Subcutaneous abdominal adipose tissue (tissue), 5 donors: ENCODE results near the gene GPR161.

Source experiments
- H3K27ac ChIP-seq: one replicate; pipeline ENCODE4 v1.7.0; 2013; ENCODE audit warnings: low read depth, mild to moderate bottlenecking, inconsistent platforms, low read length, moderate library complexity
- H3K27me3 ChIP-seq, 5 donors: one replicate each; pipeline ENCODE4 v1.7.0; 2013; ENCODE audit warnings: low read length in 5 of 5, inconsistent platforms in 1 of 5; ENCODE audit not compliant: control insufficient read depth in 5 of 5, insufficient read depth in 4 of 5
- H3K36me3 ChIP-seq, 5 donors: one replicate each; pipeline ENCODE4 v1.7.0; 2013; ENCODE audit warnings: low read length in 5 of 5; ENCODE audit not compliant: control insufficient read depth in 5 of 5, insufficient read depth in 5 of 5
- H3K4me1 ChIP-seq, 5 donors: one replicate each; pipeline ENCODE4 v1.7.0; 2013; ENCODE audit warnings: low read length in 5 of 5, mild to moderate bottlenecking in 3 of 5, moderate library complexity in 1 of 5; ENCODE audit not compliant: control insufficient read depth in 5 of 5, insufficient read depth in 5 of 5
- H3K4me3 ChIP-seq, 5 donors: one replicate each; pipeline ENCODE4 v1.7.0; 2013; ENCODE audit warnings: low read length in 5 of 5, low read depth in 1 of 5
- H3K9ac ChIP-seq, 5 donors: one replicate each; pipeline ENCODE4 v1.7.0; 2013; ENCODE audit warnings: low read length in 5 of 5, mild to moderate bottlenecking in 4 of 5, moderate library complexity in 3 of 5
- H3K9me3 ChIP-seq, 5 donors: one replicate each; pipeline ENCODE4 v1.7.0; 2013; ENCODE audit warnings: low read length in 5 of 5; ENCODE audit not compliant: control insufficient read depth in 5 of 5
- donor health status: healthy.
- donor health status: healthy.
- donor health status: healthy.
- donor health status: healthy.
- donor health status: healthy.

The GPR161 gene

GRCh38 chr1:168148916-168149315 is 12.2 kb upstream of the GPR161 start:
- Histone ChIP-seq H3K27me3 (no peaks in the 10 kb centered on the region), H3K27ac (no peak overlapping the region), H3K9me3 (no peaks in the 10 kb centered on the region), H3K4me3 (no peak overlapping the region), H3K4me1 (peaks cover 0 to 5% (median 4%) of the 10 kb centered on the region in 5 donors), H3K9ac (no peak overlapping the region), H3K36me3 (no peaks in the 10 kb centered on the region)

- Histone ChIP-seq H3K27ac (no peak overlapping the region), H3K36me3 (no peaks in the 10 kb centered on the region), H3K4me1 (peaks cover 0 to 5% (median 4%) of the 10 kb centered on the region in 5 donors), H3K27me3 (no peaks in the 10 kb centered on the region), H3K9ac (no peak overlapping the region), H3K9me3 (no peaks in the 10 kb centered on the region), H3K4me3 (no peak overlapping the region)
Measured at GRCh38 chr1:168146626-168147025, 9.9 kb upstream of the GPR161 start.

GRCh38 chr1:168146160-168146539 is 9.4 kb upstream of the GPR161 start:
- H3K9me3 ChIP-seq, result no peaks in the 10 kb centered on the region
- H3K36me3 ChIP-seq, result no peaks in the 10 kb centered on the region
- H3K9ac ChIP-seq, result no peak overlapping the region
- peaks cover 0 to 5% (median 4%) of the 10 kb centered on the region in 5 donors for H3K4me1 ChIP-seq
- H3K4me3 ChIP-seq, result no peak overlapping the region
- no peak overlapping the region for H3K27ac ChIP-seq
- H3K27me3 ChIP-seq, result no peaks in the 10 kb centered on the region

- Histone ChIP-seq H3K27me3 (no peaks in the 10 kb centered on the region), H3K4me3 (no peak overlapping the region), H3K9ac (peak overlapping the region in 2 of 5 donors; percentile 47), H3K27ac (no peak overlapping the region), H3K36me3 (no peaks in the 10 kb centered on the region), H3K4me1 (peaks cover 0 to 5% (median 4%) of the 10 kb centered on the region in 5 donors), H3K9me3 (no peaks in the 10 kb centered on the region)
Measured at GRCh38 chr1:168145184-168146159, 8.7 kb upstream of the GPR161 start.

GRCh38 chr1:168141871-168142385 is 5.2 kb upstream of the GPR161 start:
- H3K9ac ChIP-seq, result no peak overlapping the region
- H3K27me3 ChIP-seq, result no peaks in the 10 kb centered on the region
- no peaks in the 10 kb centered on the region for H3K9me3 ChIP-seq
- no peak overlapping the region for H3K27ac ChIP-seq
- peaks cover 0 to 13% (median 12%) of the 10 kb centered on the region in 5 donors for H3K4me1 ChIP-seq
- H3K4me3 ChIP-seq, result no peak overlapping the region
- H3K36me3 ChIP-seq, result no peaks in the 10 kb centered on the region

- Histone ChIP-seq H3K4me3 (no peak overlapping the region), H3K27me3 (peaks cover 0 to 17% (median 16%) of the 10 kb centered on the region in 5 donors), H3K4me1 (peaks cover 0 to 27% (median 20%) of the 10 kb centered on the region in 5 donors), H3K9me3 (no peaks in the 10 kb centered on the region), H3K27ac (no peak overlapping the region), H3K36me3 (no peaks in the 10 kb centered on the region), H3K9ac (no peak overlapping the region)
Measured at GRCh38 chr1:168139070-168139469, 2.3 kb upstream of the GPR161 start.

GRCh38 chr1:168138134-168138533 is 1.4 kb upstream of the GPR161 start:
- Histone ChIP-seq H3K9ac (no peak overlapping the region), H3K27ac (no peak overlapping the region), H3K27me3 (peaks cover 0 to 22% (median 17%) of the 10 kb centered on the region in 5 donors), H3K9me3 (no peaks in the 10 kb centered on the region), H3K4me1 (peaks cover 0 to 27% (median 20%) of the 10 kb centered on the region in 5 donors), H3K4me3 (no peak overlapping the region), H3K36me3 (no peaks in the 10 kb centered on the region)

- Histone ChIP-seq H3K36me3 (no peaks in the 10 kb centered on the region), H3K27me3 (peaks cover 0 to 22% (median 17%) of the 10 kb centered on the region in 5 donors), H3K9me3 (no peaks in the 10 kb centered on the region), H3K9ac (peak overlapping the region; percentile 43 to 77 (median 73)), H3K4me1 (peaks cover 0 to 27% (median 20%) of the 10 kb centered on the region in 5 donors), H3K27ac (peak overlapping the region; percentile 58), H3K4me3 (peak overlapping the region; percentile 64 to 84 (median 76))
Measured at GRCh38 chr1:168137515-168137821, 738 bp upstream of the GPR161 start.

GRCh38 chr1:168135921-168136708 is 615 bp downstream of the GPR161 start:
- Histone ChIP-seq H3K9me3 (no peaks in the 10 kb centered on the region), H3K36me3 (no peaks in the 10 kb centered on the region), H3K9ac (peak overlapping the region in 4 of 5 donors; percentile 28 to 74 (median 50)), H3K27ac (no peak overlapping the region), H3K4me1 (peaks cover 0 to 27% (median 20%) of the 10 kb centered on the region in 5 donors), H3K27me3 (peaks cover 0 to 22% (median 17%) of the 10 kb centered on the region in 5 donors), H3K4me3 (peak overlapping the region; percentile 55 to 72 (median 69))
